K562 (cell line): Measurements from ENCODE around the gene ZNF587. TPM values are rescaled to one million over a fixed set of nuclear protein-coding genes. Genes with fewer than 3 reads are reported as not detected.
"Not testable (repeated sequence)": the region's sequence is repeated elsewhere in the genome, so short reads cannot be mapped to it uniquely, and the experiment has no call there.

Experiments used
- ATAC-seq: fragments of 200-7000 bp; cut with Tn5 transposase; 3 replicates; pipeline ENCODE4 v1.9.1; 2020; ENCODE audit warnings: moderate library complexity
- Bru-seq: library from RNA; stranded (reverse); fragments of 400-500 nt; gene quantifications from one replicate; lab custom pipeline; 2021; lab: Mats Ljungman, UMichigan
- BruChase-seq, 2 experiments: library from RNA; stranded (reverse); fragments of 400-500 nt; gene quantifications; one replicate each; lab custom pipeline; 2021; lab: Mats Ljungman, UMichigan
- BruUV-seq: library from RNA; stranded (reverse); fragments of 400-500 nt; replicated peaks from 2 replicates; lab custom pipeline; 2021; lab: Mats Ljungman, UMichigan
- CTCF ChIA-PET: fragments of 300-600 bp; formaldehyde crosslinking; extraction: SDS; loops from one replicate; lab custom pipeline; 2021; ENCODE audit warnings: low intra/inter-chr PET ratio; lab: Yijun Ruan, JAX
- POLR2A ChIA-PET: fragments of 300-600, 350-650 bp; sonication (Branson Sonifier 250); formaldehyde crosslinking; extraction: SDS; loops from one replicate; lab custom pipeline; 2021; ENCODE audit warnings: antibody characterized with exemption, inconsistent platforms; lab: Yijun Ruan, JAX
- DNase-seq, 4 experiments: peaks; one replicate each; pipeline versions ENCODE4 v3.0.0 to v3.0.0-alpha.2; 2011 to 2018; ENCODE audit warnings: low spot score in 3 of 4, mixed read lengths in 3 of 4; ENCODE audit errors: extremely low read depth in 1 of 4
- FAIRE-seq: peaks from 2 replicates; lab custom pipeline; 2011; peaks lifted over from hg19 to GRCh38; lab: Jason Lieb, UNC
- H2AFZ ChIP-seq: 2 replicates; pipeline ENCODE4 v1.6.0; 2011; ENCODE audit warnings: low read depth, low read length, control low read depth, inconsistent platforms
- H3K27ac ChIP-seq: fragments of 200-600 bp; 3 replicates; pipeline ENCODE4 v1.8.0; 2011; ENCODE audit warnings: low read depth, mild to moderate bottlenecking, control low read depth, inconsistent platforms, low read length, moderate library complexity, mixed read lengths; ENCODE audit errors: extremely low read depth
- H3K27me3 ChIP-seq, 2 experiments: fragments of 300-600 bp in 1 of 2; 2 replicates in 1 of 2; 3 replicates in 1 of 2; pipeline versions ENCODE4 v1.6.0 to v1.8.0; 2011; ENCODE audit warnings: inconsistent platforms in 2 of 2, low read length in 2 of 2, mild to moderate bottlenecking in 1 of 2, mixed read lengths in 1 of 2, moderate library complexity in 1 of 2; ENCODE audit not compliant: control insufficient read depth in 2 of 2, insufficient read depth in 2 of 2
- H3K36me3 ChIP-seq: fragments of 300-600 bp; 3 replicates; pipeline ENCODE4 v1.8.0; 2011; ENCODE audit warnings: mild to moderate bottlenecking, low read length, inconsistent platforms; ENCODE audit not compliant: control insufficient read depth, insufficient read depth
- H3K4me1 ChIP-seq, 2 experiments: fragments of 200-600 bp in 1 of 2; replicated peaks in 1 of 2; 2 replicates in 1 of 2; 3 replicates in 1 of 2; pipeline versions ENCODE4 v1.5.1 to v1.8.0; 2011; ENCODE audit warnings: inconsistent platforms in 2 of 2, low read length in 2 of 2, mild to moderate bottlenecking in 1 of 2, mixed read lengths in 1 of 2, moderate library complexity in 1 of 2; ENCODE audit not compliant: control insufficient read depth in 2 of 2, insufficient read depth in 2 of 2
- H3K4me2 ChIP-seq: 2 replicates; pipeline ENCODE4 v1.6.1; 2011; ENCODE audit warnings: low read length, control low read depth, inconsistent platforms, mixed read lengths; ENCODE audit not compliant: insufficient read depth
- H3K4me3 ChIP-seq: fragments of 200-600 bp; sonication (generic), shearing (Covaris generic); 2 replicates; pipeline ENCODE4 v1.5.1; 2016; ENCODE audit warnings: control low read depth, inconsistent platforms
- H3K79me2 ChIP-seq: fragments of 200-600 bp; 3 replicates; pipeline ENCODE4 v1.8.0; 2011; ENCODE audit warnings: low read length, inconsistent platforms; ENCODE audit not compliant: control insufficient read depth, insufficient read depth
- H3K9ac ChIP-seq, 2 experiments: 2 replicates each; pipeline versions ENCODE4 v1.6.0 to v1.6.1; 2011; ENCODE audit warnings: low read depth in 2 of 2, low read length in 2 of 2, control low read depth in 1 of 2, inconsistent platforms in 1 of 2, mild to moderate bottlenecking in 1 of 2, mixed read lengths in 1 of 2; ENCODE audit not compliant: insufficient read depth in 1 of 2
- H3K9me1 ChIP-seq: one replicate; pipeline ENCODE4 v1.6.0; 2011; ENCODE audit warnings: inconsistent platforms, mild to moderate bottlenecking, low read length, moderate library complexity; ENCODE audit not compliant: control insufficient read depth, insufficient read depth
- H3K9me3 ChIP-seq: replicated peaks from 2 replicates; pipeline ENCODE4 v1.5.1; 2011; ENCODE audit warnings: low read depth, low read length, inconsistent platforms; ENCODE audit not compliant: control insufficient read depth, insufficient read depth
- H4K20me1 ChIP-seq: replicated peaks from 2 replicates; pipeline ENCODE4 v1.6.1; 2011; ENCODE audit warnings: low read length, inconsistent platforms, mixed read lengths; ENCODE audit not compliant: control insufficient read depth, insufficient read depth
- ASH1L ChIP-seq: fragments of 450-650 bp; IDR thresholded peaks from 2 replicates; pipeline ENCODE4 v1.6.1; 2018; ENCODE audit warnings: borderline replicate concordance, mild to moderate bottlenecking, low read depth; ENCODE audit not compliant: partially characterized antibody
- E2F5 ChIP-seq: sonication (generic); formaldehyde crosslinking; IDR thresholded peaks from 2 replicates; pipeline ENCODE4 v1.8.0; 2022; ENCODE audit warnings: mild to moderate bottlenecking, missing genetic modification reagents
- ELF1 ChIP-seq: fragments of 200-800 bp; sonication (Bioruptor generic); IDR thresholded peaks from 2 replicates; pipeline ENCODE4 v1.6.1; 2016; ENCODE audit warnings: missing genetic modification characterization, missing compliant biosample characterization
- ETV1 ChIP-seq: fragments of 450-650 bp; conservative IDR thresholded peaks from 2 replicates; pipeline ENCODE4 v1.6.1; 2016; ENCODE audit warnings: missing genetic modification characterization, control low read depth, low read depth, missing compliant biosample characterization
- FOXP1 ChIP-seq: sonication (generic); formaldehyde crosslinking; IDR thresholded peaks from 2 replicates; pipeline ENCODE4 v1.8.0; 2022; ENCODE audit warnings: mild to moderate bottlenecking, missing genetic modification reagents
- HCFC1 ChIP-seq: IDR thresholded peaks from 2 replicates; pipeline ENCODE4 v1.6.1; 2012; ENCODE audit warnings: low read depth, low read length, improper control_type of control experiment
- MYC ChIP-seq, 2 experiments: fragments of 250-450 bp in 1 of 2; sonication (Bioruptor Pico) in 1 of 2; IDR thresholded peaks; 2 replicates each; pipeline versions ENCODE4 v1.5.1 to v1.6.1; 2012 to 2021; ENCODE audit warnings: low read depth in 2 of 2, borderline replicate concordance in 1 of 2, improper control_type of control experiment in 1 of 2, low read length in 1 of 2, mild to moderate bottlenecking in 1 of 2, moderate library complexity in 1 of 2
- PHF8 ChIP-seq: fragments of 200-600 bp; sonication (generic); IDR thresholded peaks from 2 replicates; pipeline ENCODE4 v1.6.1; 2012; ENCODE audit warnings: mixed run types, mild to moderate bottlenecking, inconsistent platforms, low read length, moderate library complexity, borderline replicate concordance
- RAD51 ChIP-seq: fragments of 450-650 bp; IDR thresholded peaks from 2 replicates; pipeline ENCODE4 v1.7.1; 2016; ENCODE audit warnings: low read depth, mild to moderate bottlenecking, borderline replicate concordance
- SP2 ChIP-seq: IDR thresholded peaks from 2 replicates; pipeline ENCODE4 v1.6.1; 2011; ENCODE audit warnings: mild to moderate bottlenecking, low read depth, low read length, moderate library complexity; ENCODE audit not compliant: poor library complexity, severe bottlenecking; ENCODE audit errors: extremely low read depth
- TEAD4 ChIP-seq, 2 experiments: sonication (generic) in 1 of 2; formaldehyde crosslinking in 1 of 2; IDR thresholded peaks; 2 replicates each; pipeline versions ENCODE4 v1.6.1 to v1.8.0; 2012 to 2022; ENCODE audit warnings: borderline replicate concordance in 1 of 2, inconsistent platforms in 1 of 2, low read length in 1 of 2, mild to moderate bottlenecking in 1 of 2, missing genetic modification reagents in 1 of 2
- ZBTB12 ChIP-seq: fragments of 250-450 bp; sonication (Bioruptor Pico); IDR thresholded peaks from 2 replicates; pipeline ENCODE4 v1.4.0; 2020
- WGBS: fragments of 100-300 bp; shearing (Covaris generic); methylation state at CpG from one replicate; pipeline ENCODE4 v1.1.6; 2016; ENCODE audit warnings: low coverage, mixed read lengths; ENCODE audit not compliant: insufficient coverage; ENCODE audit errors: missing lambda C conversion rate; 5-methylcytosine and 5-hydroxymethylcytosine counted together
- in situ Hi-C: fragments of 300-500 bp; cut with MboI; formaldehyde crosslinking; loops from 4 replicates; pipeline ENCODE4 v1.15.0; 2018; ENCODE audit warnings: inconsistent platforms, mixed read lengths
- intact Hi-C: fragments of 100-400 bp; cut with micrococcal nuclease; formaldehyde crosslinking; loops from 2 replicates; pipeline ENCODE4 v1.14.2; 2022
- long read RNA-seq, 3 experiments: library from polyadenylated mRNA in 2 of 3; library from RNA in 1 of 3; unstranded in 2 of 3; stranded (forward) in 1 of 3; transcript quantifications; one replicate each; pipeline ENCODE4 v2.0.0, GENCODE V29; 2019 to 2022
- polyA minus RNA-seq, 3 experiments: library from RNA; depleted of rRNA, polyadenylated mRNA; stranded (reverse); fragments of >200 nt; gene quantifications; 2 replicates each; pipeline ENCODE4 v1.2.3, GENCODE V29; 2011
- polyA plus RNA-seq, 8 experiments: library from polyadenylated mRNA; depleted of rRNA in 4 of 8; stranded (reverse) in 5 of 8; unstranded in 3 of 8; fragments of >200 nt; fragmentation: Nextera tagmentation in 2 of 8; fragmentation: Illumina TruSeq in 1 of 8; extraction: Ambion mirVana in 2 of 8; extraction: Trizol in 1 of 8; gene quantifications; 2 replicates each; pipeline versions ENCODE4 v1.2.1 to v1.2.3, GENCODE V29; 2011 to 2014; ENCODE audit warnings: inconsistent platforms in 1 of 8, missing spikeins in 1 of 8
- total RNA-seq, 7 experiments: library from RNA; depleted of rRNA in 6 of 7; stranded (reverse); fragments of >200 nt in 6 of 7; fragmentation: Illumina TruSeq in 2 of 7; extraction: Trizol in 2 of 7; gene quantifications; 2 replicates each; pipeline versions ENCODE4 v1.2.1 to v1.2.3, GENCODE V29; 2011 to 2021; ENCODE audit warnings: low replicate concordance in 1 of 7

ZNF587 gene
- total RNA-seq (2011; cell fraction: chromatin; rRNA removed; ENCODE audit: low replicate concordance), result 121 and 215 TPM in 2 replicates
- 71.4 and 81.6 TPM in 2 replicates for total RNA-seq (2011; cell fraction: nucleolus; rRNA removed)
- total RNA-seq (2011; cell fraction: nucleoplasm; rRNA removed), result 111 and 192 TPM in 2 replicates
- 9.8 and 13.0 TPM in 2 replicates for total RNA-seq (2014; rRNA removed)
- total RNA-seq (2014; rRNA removed; fragmentation: Illumina TruSeq; extraction: Trizol), result 42.0 and 47.5 TPM in 2 replicates
- 31.8 and 32.5 TPM in 2 replicates for total RNA-seq (2015; rRNA removed; fragmentation: Illumina TruSeq; extraction: Trizol)
- total RNA-seq (2021), result 33.9 and 35.1 TPM in 2 replicates
- 30.2 and 41.7 TPM in 2 replicates for polyA plus RNA-seq (2011; rRNA removed)
- polyA plus RNA-seq (2011; cell fraction: cytosol; rRNA removed), result 15.4 and 26.5 TPM in 2 replicates
- 48.4 and 64.5 TPM in 2 replicates for polyA plus RNA-seq (2011; cell fraction: nucleus; rRNA removed)
- 14.0 and 22.1 TPM in 2 replicates for polyA plus RNA-seq (2012)
- 24.4 and 24.9 TPM in 2 replicates for polyA plus RNA-seq (2014; fragmentation: Illumina TruSeq; extraction: Trizol)
- polyA plus RNA-seq (2014; fragmentation: Nextera tagmentation; extraction: Ambion mirVana), result 1 to 10 TPM; 3.2 to 3.6 TPM
- polyA plus RNA-seq (2014; rRNA removed), result 22.7 and 28.7 TPM in 2 replicates
- 47.5 and 57.6 TPM in 2 replicates for polyA minus RNA-seq (2011; rRNA and poly(A)+ RNA removed)
- polyA minus RNA-seq (2011; cell fraction: cytosol; rRNA and poly(A)+ RNA removed), result 33.0 and 33.9 TPM in 2 replicates
- 12.4 and 31.0 TPM in 2 replicates for polyA minus RNA-seq (2011; cell fraction: nucleus; rRNA and poly(A)+ RNA removed)
- Bru-seq, nascent RNA, result percentile 93 among the genes with signal in this experiment
- percentile 97 among the genes with signal in this experiment for BruChase-seq, experiment 1, labeled RNA remaining after a 2-hour chase
- percentile 97 among the genes with signal in this experiment for BruChase-seq, experiment 2, labeled RNA remaining after a 6-hour chase
- long read RNA-seq, experiment 1, partial matches to known transcripts, result 0 of 16 reads
- long read RNA-seq, experiment 1, other reads (novel, unspliced or antisense), result 16 of 16 reads
- long read RNA-seq, experiment 2, partial matches to known transcripts, result 0 of 3 reads
- long read RNA-seq, experiment 2, other reads (novel, unspliced or antisense), result 3 of 3 reads
- long read RNA-seq, experiment 3, partial matches to known transcripts, result 0 of 1 reads
- long read RNA-seq, experiment 3, other reads (novel, unspliced or antisense), result 0 of 1 reads

- DNase-seq (peak; percentile 75 to 90 (median 77)), ATAC-seq (peak; percentile 99), FAIRE-seq (peak; percentile 96)
- Histone ChIP-seq H3K9ac (peak within 1 kb of the TSS; percentile 86 to 99), H3K27ac (peak within 1 kb of the TSS; percentile 86), H3K4me3 (peak within 1 kb of the TSS; percentile 73), H3K79me2 (peaks cover 51% of the 10 kb centered on the region), H3K4me2 (peak within 1 kb of the TSS; percentile 92), H2AFZ (peak within 1 kb of the TSS; percentile 44), H3K36me3 (peaks cover 44% of the 10 kb centered on the region; the same call in 2 of the 3 replicates)
- under 1% methylated on average over 34 of the region's 42 CpGs for WGBS
- H3K4me1 ChIP-seq; CTCF ChIA-PET; H3K9me3 ChIP-seq; in situ Hi-C loops; intact Hi-C loops; H4K20me1 ChIP-seq; H3K9me1 ChIP-seq; H3K27me3 ChIP-seq; TF ChIP-seq TEAD4 (CRISPR knock-in tag; IDR thresholded peaks at IDR 0.05; ENCODE audit: borderline replicate concordance): not testable (repeated sequence)
- POLR2A ChIA-PET, result interaction anchor here (0.6 to 1.2 kb wide), 7 partner anchors 12 to 695 kb away, joined by 3 to 9 read pairs (median 3); no protein-coding TSS in a partner anchor
- TSS peak; percentile 76 for BruUV-seq
- TF ChIP-seq FOXP1 (CRISPR knock-in tag) (peak; percentile 47; the same call in 1 of the 2 replicates), PHF8 (peak; percentile 58; the same call in 1 of the 2 replicates), ELF1 (tag) (peak; percentile 86), HCFC1 (peak; percentile 89), SP2 (peak; percentile 12), MYC (IDR thresholded peaks at IDR 0.05; ENCODE audit: low read depth, low read length) (peak; percentile 80), MYC (CRISPR knock-in tag; IDR thresholded peaks at IDR 0.05; ENCODE audit: borderline replicate concordance, low read depth) (0 out of 2 replicates have a peak, but pooled peaks have one; percentile 56), ASH1L (peak; percentile 51), RAD51 (peak; percentile 30; the same call in 1 of the 2 replicates), TEAD4 (IDR thresholded peaks at IDR 0.05; ENCODE audit: low read length) (0 out of 2 replicates have a peak, but pooled peaks have one; percentile 6), ETV1 (peak; percentile 23; the same call in 1 of the 2 replicates), ZBTB12 (CRISPR knock-in tag) (peak; percentile 32; the same call in 1 of the 2 replicates), E2F5 (CRISPR knock-in tag) (0 out of 2 replicates have a peak, but pooled peaks have one; percentile 27)
Measured at GRCh38 chr19:57849666-57850473, at the start of gene ZNF587. Gene ZNF587 (plus strand): TSS chr19:57849859. CDS start chr19:57850039, 180 bp downstream.
